GM18907 (cell line): ENCODE results near the gene CNGA2.

ENCODE experiments used
- ATAC-seq: cut with Tn5 transposase; IDR thresholded peaks from one replicate; pipeline ENCODE4 v1.9.1; 2021; ENCODE audit warnings: mild to moderate bottlenecking, moderate library complexity; ENCODE audit not compliant: unreplicated experiment

The CNGA2 gene

GRCh38 chrX:151711154-151711553, 23.4 kb upstream of the CNGA2 start:
- no peak for ATAC-seq

GRCh38 chrX:151711787-151712186, 22.8 kb upstream of the CNGA2 start:
- no peak for ATAC-seq

- ATAC-seq: no peak
Observed at GRCh38 chrX:151712253-151712652, 22.3 kb upstream of the CNGA2 start.

DNA sequence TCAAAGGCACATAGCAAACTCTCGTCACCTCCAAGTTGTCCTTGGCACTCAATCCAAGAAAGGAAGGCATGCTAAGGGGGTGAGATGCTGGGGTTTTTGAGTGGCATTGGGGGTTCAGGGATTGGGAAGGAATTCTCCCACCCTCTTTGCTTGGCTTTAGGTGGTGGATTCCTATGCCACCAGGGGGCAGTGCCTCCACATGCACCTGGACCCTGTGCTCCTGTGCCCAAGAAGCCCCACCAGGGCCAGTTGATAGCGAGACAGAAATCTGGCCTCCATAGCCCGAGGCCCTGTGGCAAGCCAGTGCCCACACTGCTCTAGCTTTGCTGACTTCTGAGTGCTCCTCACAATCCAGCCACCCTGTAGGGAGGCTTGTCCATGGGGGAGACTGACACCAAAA, 20.7 kb upstream of the CNGA2 start:
- ATAC-seq: no peak

DNA sequence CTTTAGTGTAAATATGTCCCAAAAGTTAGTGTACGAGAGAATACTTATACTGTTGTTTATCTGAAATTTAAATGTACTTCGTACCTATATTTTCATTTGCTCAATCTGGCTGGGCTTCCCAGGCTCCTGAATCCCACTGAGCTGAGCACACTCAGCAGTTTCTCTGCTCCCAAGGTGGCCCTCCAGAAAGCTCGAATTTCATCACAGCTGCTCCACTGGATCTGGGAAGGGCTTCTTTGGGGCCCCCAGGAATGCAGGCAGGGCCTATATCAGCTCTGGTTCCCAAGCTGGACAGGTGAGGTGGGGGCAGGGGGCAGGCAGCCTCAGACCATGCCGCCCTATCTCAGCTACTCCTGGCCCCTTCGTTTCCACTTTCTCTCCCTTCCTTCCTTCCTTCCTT, 20.2 kb upstream of the CNGA2 start:
- ATAC-seq: no peak

GRCh38 chrX:151715752-151716151, 18.8 kb upstream of the CNGA2 start, which contains the start of gene FATE1:
Gene FATE1 (plus strand): TSS chrX:151716035. CDS start chrX:151716120, 85 bp downstream.
- no peak for ATAC-seq

GRCh38 chrX:151722241-151722846, 12.2 kb upstream of the CNGA2 start:
- ATAC-seq: peak; percentile 68

GRCh38 chrX:151723156-151723760, 11.3 kb upstream of the CNGA2 start:
- ATAC-seq: no peak

DNA sequence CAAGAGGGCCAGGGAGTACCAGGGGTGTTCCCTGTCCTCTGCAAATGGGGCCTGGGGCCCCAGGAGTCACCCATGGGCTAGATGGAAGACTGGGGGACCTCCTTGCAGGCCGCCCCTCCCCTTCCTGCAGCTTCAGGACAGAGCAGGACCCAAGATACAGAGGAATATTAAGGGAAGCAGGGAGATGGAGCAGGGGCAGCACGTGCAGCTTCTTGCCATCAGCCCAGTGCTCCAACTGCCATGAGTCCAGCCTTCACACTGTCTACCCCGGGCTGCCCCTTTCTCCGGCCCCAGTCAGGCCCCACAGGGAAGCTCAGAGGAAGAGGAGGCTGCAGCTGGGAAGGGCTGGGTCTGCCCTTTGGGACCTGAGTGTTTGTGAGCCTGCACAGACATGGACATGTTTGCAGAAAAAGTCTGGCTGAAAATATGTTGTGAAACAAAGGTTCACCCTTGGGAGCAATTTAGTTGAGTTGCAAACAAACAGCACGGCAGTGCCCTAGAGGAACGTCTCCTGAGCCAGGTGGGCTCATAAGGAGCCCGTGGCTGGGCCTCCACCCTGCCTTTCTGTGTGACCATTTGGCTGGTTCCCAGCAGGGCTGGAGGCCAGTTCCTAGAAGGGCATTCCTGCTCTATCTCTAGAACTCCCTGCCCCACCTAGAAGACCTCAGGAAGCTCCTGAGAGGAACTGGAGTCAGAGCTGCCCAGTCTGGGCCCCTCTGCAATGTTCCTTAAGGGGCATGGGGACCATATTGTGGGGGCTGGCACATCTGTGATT, 9.8 kb upstream of the CNGA2 start:
- no peak for ATAC-seq

DNA sequence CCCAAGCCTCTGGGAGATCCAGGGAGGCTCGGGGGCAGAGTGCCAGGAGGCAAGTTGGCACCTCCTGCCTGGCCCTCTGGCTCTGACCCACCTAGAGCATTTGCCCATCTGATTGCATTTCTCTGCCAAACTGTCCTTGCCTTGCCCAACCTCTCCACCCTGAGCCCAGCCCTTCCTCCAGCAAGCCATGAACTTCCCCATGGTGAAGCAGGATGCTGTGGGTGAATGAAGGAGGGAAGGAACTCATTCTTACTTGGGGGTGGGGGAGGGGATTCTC, 9.3 kb upstream of the CNGA2 start:
- no peak for ATAC-seq

DNA sequence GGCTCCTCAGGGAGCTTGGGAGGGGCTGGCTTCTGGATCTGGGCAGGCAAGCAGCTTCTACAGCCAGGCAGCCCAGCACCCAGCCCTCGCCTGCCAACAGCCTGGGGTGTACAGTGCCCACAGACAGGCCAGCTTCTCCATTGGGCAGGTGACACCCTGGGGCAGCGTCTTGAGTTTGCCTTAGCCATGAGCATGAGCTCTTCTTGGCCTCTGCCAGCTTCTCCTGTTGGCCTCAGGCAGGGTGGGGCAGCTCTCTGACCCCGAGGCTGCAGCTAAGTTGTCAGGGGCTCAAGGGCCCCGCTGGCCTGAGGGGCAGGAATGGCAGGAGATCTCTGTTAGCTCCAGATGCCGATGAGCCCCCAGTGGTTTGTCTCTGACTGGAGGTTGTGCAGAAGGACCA, 7.8 kb upstream of the CNGA2 start:
- no peak for ATAC-seq

DNA sequence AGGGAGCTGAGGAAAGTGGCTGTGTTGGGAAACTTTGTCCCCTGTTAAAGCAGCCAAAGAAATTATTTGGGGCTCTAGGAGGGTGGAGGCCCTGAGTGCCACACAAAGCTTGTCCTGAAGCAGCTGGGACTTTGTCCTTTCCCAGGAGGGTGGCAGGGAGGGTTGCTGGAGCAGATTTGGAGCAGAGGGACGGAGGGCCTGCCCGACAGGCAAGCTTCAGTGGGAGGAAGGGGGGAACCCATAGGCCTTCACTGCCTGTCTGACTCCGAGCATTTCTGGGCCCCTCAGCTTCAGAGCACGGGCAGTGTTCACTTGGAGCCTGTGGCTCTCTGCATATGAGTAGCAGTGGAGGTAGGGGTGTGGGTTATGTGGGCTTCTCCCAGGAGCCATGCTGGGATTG, 7.2 kb upstream of the CNGA2 start:
- no peak for ATAC-seq

- no peak for ATAC-seq
Observed at GRCh38 chrX:151729056-151729725, 5.4 kb upstream of the CNGA2 start.

GRCh38 chrX:151735219-151735618, 673 bp downstream of the CNGA2 start:
- ATAC-seq: no peak

GRCh38 chrX:151736685-151737084, 2.1 kb downstream of the CNGA2 start:
- no peak for ATAC-seq

GRCh38 chrX:151737494-151737893, 2.9 kb downstream of the CNGA2 start:
- no peak for ATAC-seq

DNA sequence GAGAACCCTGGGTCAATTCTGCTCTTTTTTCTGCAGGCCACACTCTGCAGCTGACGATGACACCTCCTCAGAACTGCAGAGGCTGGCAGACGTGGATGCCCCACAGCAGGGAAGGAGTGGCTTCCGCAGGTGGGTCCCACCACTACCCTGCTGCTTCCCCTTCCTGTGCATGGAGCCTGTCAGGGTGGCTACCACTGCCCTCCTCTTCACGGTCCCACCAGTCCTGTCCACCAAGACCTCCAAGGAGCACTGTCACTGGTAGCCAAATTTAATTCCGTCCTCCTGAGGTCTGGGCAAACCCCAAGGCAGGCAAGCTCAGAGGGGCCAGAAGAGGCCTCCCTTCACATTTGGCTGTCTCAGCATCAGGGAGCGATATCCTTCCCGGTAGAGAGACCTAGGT, 4.2 kb downstream of the CNGA2 start:
- no peak for ATAC-seq

DNA sequence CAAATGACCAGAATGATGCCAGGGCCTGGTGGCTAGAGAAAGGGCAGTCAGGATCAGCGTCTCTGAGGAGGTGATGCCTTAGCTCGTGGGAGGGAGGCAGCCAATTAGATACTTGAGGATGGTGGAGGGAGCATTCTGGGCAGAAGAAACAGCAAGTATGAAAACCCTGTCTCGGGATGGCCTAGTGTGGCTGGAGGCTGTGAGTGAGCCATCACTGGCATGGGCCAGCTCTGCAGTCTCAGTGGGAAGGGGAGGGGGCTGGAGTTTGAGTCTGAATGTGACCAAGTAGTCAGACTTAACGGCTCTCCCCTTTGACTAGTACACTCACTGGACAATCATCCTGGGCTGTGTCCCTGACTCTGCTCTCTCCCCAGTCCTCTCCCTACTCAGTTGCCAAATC, 7.1 kb downstream of the CNGA2 start:
- no peak for ATAC-seq

GRCh38 chrX:151742311-151742710, 7.8 kb downstream of the CNGA2 start:
- ATAC-seq: no peak

GRCh38 chrX:151743651-151744470, 9.3 kb downstream of the CNGA2 start:
- ATAC-seq: no peak

DNA sequence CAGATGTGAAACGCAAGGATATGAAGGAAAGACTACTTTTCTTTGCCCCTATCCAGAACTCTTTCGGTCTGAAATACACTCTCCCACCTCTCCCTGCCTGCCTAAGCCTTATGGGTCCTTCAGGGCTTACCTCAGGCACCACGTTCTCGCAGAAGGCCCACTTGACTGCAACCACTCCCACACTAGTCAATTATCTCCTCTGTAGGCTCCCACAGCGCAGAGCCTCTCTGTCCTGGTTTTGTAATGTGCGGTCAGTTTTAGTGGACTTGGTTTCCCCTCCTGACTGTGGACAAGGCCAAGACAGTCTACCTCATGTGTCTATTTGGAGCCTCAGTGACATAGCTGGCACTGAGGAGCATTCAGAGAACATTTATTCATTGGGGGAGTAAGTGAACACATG, 11.1 kb downstream of the CNGA2 start:
- ATAC-seq: no peak
